IMR-90 (cell line): ENCODE measurements around the gene USP31. TPM values are rescaled to one million over a fixed set of nuclear protein-coding genes. Genes with fewer than 3 reads are reported as not detected.

Experiments
- ATAC-seq: fragments of 200-7000 bp; cut with Tn5 transposase; 2 replicates; pipeline ENCODE4 v1.9.1; 2020; ENCODE audit warnings: low read depth, mild to moderate bottlenecking, moderate library complexity
- BruUV-seq: library from RNA; stranded (reverse); fragments of 400-500 nt; replicated peaks from 2 replicates; lab custom pipeline; 2021; lab: Mats Ljungman, UMichigan
- CTCF ChIA-PET: fragments of 300-600 bp; formaldehyde crosslinking; extraction: SDS; loops from one replicate; lab custom pipeline; 2021; ENCODE audit warnings: antibody characterized with exemption; lab: Yijun Ruan, JAX
- POLR2A ChIA-PET: fragments of 300-600 bp; sonication (Branson Sonifier 250); formaldehyde crosslinking; loops from one replicate; lab custom pipeline; 2022; ENCODE audit warnings: antibody characterized with exemption; ENCODE audit not compliant: unreplicated experiment; lab: Charles Lee
- DNase-seq: peaks from one replicate; pipeline ENCODE4 v3.0.0; 2013
- H2AFZ ChIP-seq: replicated peaks from 2 replicates; pipeline ENCODE3; 2013; ENCODE audit warnings: low read length, mild to moderate bottlenecking; ENCODE audit not compliant: poor library complexity
- H2AK5ac ChIP-seq: 2 replicates; pipeline ENCODE4 v1.6.1; 2013; ENCODE audit warnings: low read depth, low read length, inconsistent platforms
- H2AK9ac ChIP-seq: replicated peaks from 2 replicates; pipeline ENCODE3; 2013; ENCODE audit warnings: mild to moderate bottlenecking, low read depth, low read length, moderate library complexity; ENCODE audit not compliant: poor library complexity
- H2BK120ac ChIP-seq: 2 replicates; pipeline ENCODE4 v1.6.1; 2013; ENCODE audit warnings: low read depth, low read length, inconsistent platforms
- H2BK15ac ChIP-seq: 3 replicates; pipeline ENCODE4 v1.6.1; 2013; ENCODE audit warnings: low read depth, low read length, inconsistent platforms
- H2BK20ac ChIP-seq: 2 replicates; pipeline ENCODE4 v1.6.1; 2013; ENCODE audit warnings: low read depth, mild to moderate bottlenecking, inconsistent platforms, low read length, moderate library complexity
- H2BK5ac ChIP-seq: 2 replicates; pipeline ENCODE4 v1.6.1; 2013; ENCODE audit warnings: mild to moderate bottlenecking, low read depth, low read length, inconsistent platforms; ENCODE audit not compliant: poor library complexity, severe bottlenecking
- H3K14ac ChIP-seq: replicated peaks from 2 replicates; pipeline ENCODE4 v1.6.1; 2013; ENCODE audit warnings: low read depth, low read length, inconsistent platforms
- H3K18ac ChIP-seq: 2 replicates; pipeline ENCODE4 v1.6.1; 2013; ENCODE audit warnings: low read depth, low read length, control low read depth
- H3K23ac ChIP-seq: 2 replicates; pipeline ENCODE4 v1.6.1; 2013; ENCODE audit warnings: low read depth, low read length, inconsistent platforms
- H3K27ac ChIP-seq: 2 replicates; pipeline ENCODE4 v1.5.1; 2013; ENCODE audit warnings: mild to moderate bottlenecking, control low read depth, low read length; ENCODE audit not compliant: insufficient read depth
- H3K27me3 ChIP-seq: 2 replicates; pipeline ENCODE4 v1.6.1; 2013; ENCODE audit warnings: low read length; ENCODE audit not compliant: control insufficient read depth, insufficient read depth
- H3K36me3 ChIP-seq: 2 replicates; pipeline ENCODE4 v1.6.1; 2013; ENCODE audit warnings: low read length, mixed read lengths; ENCODE audit not compliant: control insufficient read depth, insufficient read depth
- H3K4ac ChIP-seq: 2 replicates; pipeline ENCODE4 v1.6.1; 2013; ENCODE audit warnings: low read depth, low read length, inconsistent platforms
- H3K4me1 ChIP-seq: 2 replicates; pipeline ENCODE4 v1.6.1; 2013; ENCODE audit warnings: low read length, mixed read lengths; ENCODE audit not compliant: control insufficient read depth, insufficient read depth
- H3K4me2 ChIP-seq: 2 replicates; pipeline ENCODE4 v1.6.1; 2013; ENCODE audit warnings: low read depth, mild to moderate bottlenecking, control low read depth, low read length, moderate library complexity
- H3K4me3 ChIP-seq: 2 replicates; pipeline ENCODE4 v1.5.1; 2013; ENCODE audit warnings: low read depth, mild to moderate bottlenecking, control low read depth, low read length, moderate library complexity; ENCODE audit not compliant: insufficient read depth
- H3K56ac ChIP-seq: 2 replicates; pipeline ENCODE4 v1.6.1; 2013; ENCODE audit warnings: low read length, inconsistent platforms; ENCODE audit not compliant: insufficient read depth; ENCODE audit errors: extremely low read depth
- H3K79me1 ChIP-seq, 2 experiments: 2 replicates each; pipeline ENCODE4 v1.6.1; 2013; ENCODE audit warnings: low read length in 2 of 2, inconsistent platforms in 1 of 2, low read depth in 1 of 2
- H3K9ac ChIP-seq: 2 replicates; pipeline ENCODE4 v1.6.1; 2013; ENCODE audit warnings: low read depth, low read length, control low read depth
- H3K9me1 ChIP-seq: 2 replicates; pipeline ENCODE4 v1.6.1; 2013; ENCODE audit warnings: low read length, inconsistent platforms; ENCODE audit not compliant: insufficient read depth
- H3K9me3 ChIP-seq: 2 replicates; pipeline ENCODE4 v1.6.1; 2013; ENCODE audit warnings: low read length; ENCODE audit not compliant: control insufficient read depth, insufficient read depth
- H4K20me1 ChIP-seq: 2 replicates; pipeline ENCODE4 v1.6.1; 2013; ENCODE audit warnings: low read length, inconsistent platforms; ENCODE audit not compliant: insufficient read depth
- H4K5ac ChIP-seq: 2 replicates; pipeline ENCODE4 v1.6.1; 2013; ENCODE audit warnings: mild to moderate bottlenecking, low read depth, low read length, control low read depth
- H4K8ac ChIP-seq, 2 experiments: 2 replicates each; pipeline ENCODE4 v1.6.1; 2013; ENCODE audit warnings: low read depth in 2 of 2, low read length in 2 of 2, control low read depth in 1 of 2, inconsistent platforms in 1 of 2
- H4K91ac ChIP-seq: 2 replicates; pipeline ENCODE4 v1.6.1; 2013; ENCODE audit warnings: low read depth, low read length, inconsistent platforms; ENCODE audit not compliant: insufficient read depth
- RCOR1 ChIP-seq: IDR thresholded peaks from 2 replicates; pipeline ENCODE4 v1.6.1; 2012; ENCODE audit warnings: mild to moderate bottlenecking, low read length, improper control_type of control experiment; ENCODE audit not compliant: insufficient replicate concordance
- WGBS, 2 experiments: methylation state at CpG; one replicate each; pipeline versions ENCODE4 v1.1.5 to v1.1.7; 2013; ENCODE audit warnings: missing lambda C conversion rate in 2 of 2; ENCODE audit not compliant: insufficient read length in 1 of 2; ENCODE audit errors: extremely low coverage in 2 of 2; 5-methylcytosine and 5-hydroxymethylcytosine counted together
- dilution Hi-C: fragments of 300-500 bp; cut with HindIII; formaldehyde crosslinking; loops from one replicate; pipeline ENCODE4 v1.14.3; 2018; ENCODE audit warnings: low sequenced_read_pairs; ENCODE audit not compliant: unreplicated experiment
- in situ Hi-C: fragments of 300-500 bp; cut with MboI; formaldehyde crosslinking; loops from 3 replicates; pipeline ENCODE4 v1.14.3; 2019; ENCODE audit warnings: low sequenced_read_pairs, inconsistent platforms, mixed read lengths
- intact Hi-C: fragments of 100-400 bp; cut with micrococcal nuclease; formaldehyde crosslinking; loops from 2 replicates; pipeline ENCODE4 v1.10.0; 2022
- polyA plus RNA-seq, 3 experiments: library from polyadenylated mRNA; depleted of rRNA; stranded (reverse); fragments of >200 nt; gene quantifications; 2 replicates each; pipeline ENCODE4 v1.2.3, GENCODE V29; 2012; ENCODE audit warnings: low replicate concordance in 1 of 3
- total RNA-seq: library from RNA; depleted of rRNA; stranded (reverse); fragments of >200 nt; gene quantifications from 2 replicates; pipeline ENCODE4 v1.2.3, GENCODE V29; 2012

USP31 gene
- total and polyA plus RNA-seq, 2 of the 4 experiments (the other 2 are of a cell fraction): 2.9 to 3.4 TPM

DNA sequence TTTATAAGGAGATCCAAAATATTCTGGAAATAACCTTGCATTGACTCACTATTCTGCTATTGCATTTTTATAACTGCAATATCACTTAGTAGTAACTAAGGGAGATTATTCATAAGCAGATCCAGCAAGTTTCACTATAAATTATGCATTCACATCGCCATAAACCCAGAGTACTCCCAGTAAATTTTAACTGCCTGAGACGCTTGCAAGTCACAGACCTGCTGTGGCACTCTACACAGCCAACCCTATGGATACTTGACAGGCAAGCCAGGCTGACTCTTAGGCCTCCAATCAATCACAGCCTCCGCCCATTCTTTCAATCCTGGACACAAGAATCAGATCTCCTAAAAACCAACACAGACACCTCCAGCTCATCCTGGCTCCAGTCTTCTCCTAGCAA lies 28.2 kb downstream of the USP31 start:
- no peak overlapping the region for H3K18ac ChIP-seq
- no peak overlapping the region for H2BK20ac ChIP-seq
- H2BK120ac ChIP-seq: no peak overlapping the region
- ChIA-PET POLR2A (no interaction called here), CTCF (no interaction called here)
- H2AFZ ChIP-seq: no peak overlapping the region
- H3K27ac ChIP-seq: no peak overlapping the region
- no peak overlapping the region for H3K9ac ChIP-seq
- dilution Hi-C loops (no loop called here), in situ Hi-C loops (no loop called here), intact Hi-C loops (no loop called here)
- no peaks in the 10 kb centered on the region for H3K27me3 ChIP-seq
- H3K14ac ChIP-seq: no peak overlapping the region
- H2BK15ac ChIP-seq: no peak overlapping the region
- H2AK5ac ChIP-seq: no peak overlapping the region
- no peak overlapping the region for H2BK5ac ChIP-seq
- DNase-seq: no peak
- H4K91ac ChIP-seq: no peak overlapping the region
- no peak overlapping the region for H3K4me2 ChIP-seq
- no peak overlapping the region for H2AK9ac ChIP-seq
- peaks cover 31% of the 10 kb centered on the region for H4K20me1 ChIP-seq
- no peaks in the 10 kb centered on the region for H3K36me3 ChIP-seq
- H3K4me1 ChIP-seq: peaks cover 3% of the 10 kb centered on the region; the same call in 1 of the 2 replicates
- no peak overlapping the region for H4K5ac ChIP-seq
- no TSS peak for BruUV-seq
- no peak overlapping the region for H3K4me3 ChIP-seq
- H3K79me1 ChIP-seq: peaks cover 18 to 32% of the 10 kb centered on the region in 2 experiments; a peak in 3 of 4 replicates
- peak; percentile 6; the same call in 1 of the 2 replicates for ATAC-seq
- no peak overlapping the region for H4K8ac ChIP-seq
- H3K4ac ChIP-seq: no peak overlapping the region
- peaks cover 10% of the 10 kb centered on the region; the same call in 1 of the 2 replicates for H3K9me1 ChIP-seq
- 71% methylated on average over 3 of the region's 3 CpGs; no CpG with 5 or more reads in 1 of the 2 experiments for WGBS, 2 experiments
- no peak overlapping the region for H3K23ac ChIP-seq
- no peak for TF ChIP-seq RCOR1
- H3K56ac ChIP-seq: no peak overlapping the region
- H3K9me3 ChIP-seq: no peaks in the 10 kb centered on the region
